Measurements from ENCODE around the gene PCDHB16. TPM values are rescaled to one million over a fixed set of nuclear protein-coding genes. Genes with fewer than 3 reads are reported as not detected.
A peak's percentile ranks its signal among the peaks of the same experiment; 100 is the strongest.
"Not testable (repeated sequence)": the region's sequence is repeated elsewhere in the genome, so short reads cannot be mapped to it uniquely, and the experiment has no call there.

The PCDHB16 gene
- total RNA-seq, 1 experiment from 2014 or later = not detected

- H3K4me1 ChIP-seq = no peaks in the 10 kb centered on the region
- Mint-ChIP-seq H3K27ac (ENCODE audit: unreplicated experiment) (no peak within 1 kb of the TSS), H3K4me3 (ENCODE audit: unreplicated experiment) (peak within 1 kb of the TSS; percentile 43), H3K27me3 (ENCODE audit: insufficient read depth, unreplicated experiment) (no peaks in the 10 kb centered on the region), H3K9me3 (ENCODE audit: unreplicated experiment) (peaks cover 32% of the 10 kb centered on the region), H3K36me3 (ENCODE audit: insufficient read depth, unreplicated experiment) (no peaks in the 10 kb centered on the region), H3K4me1 (ENCODE audit: low read depth, unreplicated experiment) (no peaks in the 10 kb centered on the region)
- H3K36me3 ChIP-seq (ENCODE audit: control insufficient read depth, insufficient read depth, low read length) = no peaks in the 10 kb centered on the region
- peak in 1 of 2 experiments; percentile 2 for TF ChIP-seq CTCF (IDR thresholded peaks at IDR 0.05; ENCODE audit: insufficient read depth in 1 of 2, low read depth in 1 of 2, low read length in 1 of 2, severe bottlenecking in 1 of 2, unreplicated experiment in 1 of 2)
- intact Hi-C loops (cut with micrococcal nuclease; ENCODE audit: unreplicated experiment) = no loop called here
- no peak for DNase-seq
- H3K9me3 ChIP-seq = peaks cover 22% of the 10 kb centered on the region
- H3K4me3 ChIP-seq (ENCODE audit: low read depth, low read length) = no peak within 1 kb of the TSS
- BruUV-seq (replicated peaks) = no TSS peak
- CTCF ChIA-PET = no interaction called here
- H3K27me3 ChIP-seq (replicated peaks; ENCODE audit: control insufficient read depth, insufficient read depth, low read length) = no peaks in the 10 kb centered on the region
- POLR2A ChIA-PET = no interaction called here
These were observed 17.4 kb downstream of the PCDHB16 start, which contains the start of gene PCDHB11 for GRCh38 chr5:141199359-141200235. PCDHB11 (plus strand) TSS chr5:141199627; CDS start chr5:141199775, 148 bp downstream.

GRCh38 chr5:141201126-141201525 lies 18.9 kb downstream of the PCDHB16 start:
- peaks cover 30% of the 10 kb centered on the region for H3K9me3 Mint-ChIP-seq (ENCODE audit: unreplicated experiment)
- POLR2A ChIA-PET; H3K4me1 Mint-ChIP-seq (ENCODE audit: low read depth, unreplicated experiment); BruUV-seq (replicated peaks); H3K27me3 ChIP-seq (replicated peaks; ENCODE audit: control insufficient read depth, insufficient read depth, low read length); H3K4me1 ChIP-seq; H3K27me3 Mint-ChIP-seq (ENCODE audit: insufficient read depth, unreplicated experiment); H3K4me3 Mint-ChIP-seq (ENCODE audit: unreplicated experiment); H3K36me3 ChIP-seq (ENCODE audit: control insufficient read depth, insufficient read depth, low read length); H3K27ac Mint-ChIP-seq (ENCODE audit: unreplicated experiment); H3K4me3 ChIP-seq (ENCODE audit: low read depth, low read length); CTCF ChIA-PET; H3K36me3 Mint-ChIP-seq (ENCODE audit: insufficient read depth, unreplicated experiment); intact Hi-C loops (cut with micrococcal nuclease; ENCODE audit: unreplicated experiment); DNase-seq: not testable (repeated sequence)
- H3K9me3 ChIP-seq = peaks cover 17% of the 10 kb centered on the region

GRCh38 chr5:141201646-141202045 lies 19.5 kb downstream of the PCDHB16 start:
- CTCF ChIA-PET; POLR2A ChIA-PET; H3K36me3 ChIP-seq (ENCODE audit: control insufficient read depth, insufficient read depth, low read length); H3K4me3 ChIP-seq (ENCODE audit: low read depth, low read length); H3K27me3 ChIP-seq (replicated peaks; ENCODE audit: control insufficient read depth, insufficient read depth, low read length); intact Hi-C loops (cut with micrococcal nuclease; ENCODE audit: unreplicated experiment); DNase-seq; H3K4me3 Mint-ChIP-seq (ENCODE audit: unreplicated experiment); H3K4me1 Mint-ChIP-seq (ENCODE audit: low read depth, unreplicated experiment); H3K27ac Mint-ChIP-seq (ENCODE audit: unreplicated experiment); BruUV-seq (replicated peaks); H3K27me3 Mint-ChIP-seq (ENCODE audit: insufficient read depth, unreplicated experiment); H3K36me3 Mint-ChIP-seq (ENCODE audit: insufficient read depth, unreplicated experiment); H3K4me1 ChIP-seq: not testable (repeated sequence)
- peaks cover 25% of the 10 kb centered on the region for H3K9me3 Mint-ChIP-seq (ENCODE audit: unreplicated experiment)
- peaks cover 12% of the 10 kb centered on the region for H3K9me3 ChIP-seq

- no peaks in the 10 kb centered on the region for H3K9me3 Mint-ChIP-seq (ENCODE audit: unreplicated experiment)
- Histone ChIP-seq H3K4me3 (ENCODE audit: low read depth, low read length) (no peak within 1 kb of the TSS), H3K27me3 (replicated peaks; ENCODE audit: control insufficient read depth, insufficient read depth, low read length) (no peaks in the 10 kb centered on the region), H3K36me3 (ENCODE audit: control insufficient read depth, insufficient read depth, low read length) (no peaks in the 10 kb centered on the region), H3K4me1 (no peaks in the 10 kb centered on the region), H3K9me3 (no peaks in the 10 kb centered on the region)
- TF ChIP-seq CTCF (IDR thresholded peaks at IDR 0.05; ENCODE audit: insufficient read depth in 1 of 2, low read depth in 1 of 2, low read length in 1 of 2, severe bottlenecking in 1 of 2, unreplicated experiment in 1 of 2) = no peak
- H3K36me3 Mint-ChIP-seq (ENCODE audit: insufficient read depth, unreplicated experiment) = no peaks in the 10 kb centered on the region
- ChIA-PET CTCF (no interaction called here), POLR2A (interaction anchor here (0.6 kb wide), 1 partner anchor 423 kb away, joined by 3 read pairs; no protein-coding TSS in a partner anchor)
- BruUV-seq (replicated peaks) = no TSS peak
- DNase-seq = no peak
- H3K4me1 Mint-ChIP-seq (ENCODE audit: low read depth, unreplicated experiment) = no peaks in the 10 kb centered on the region
- intact Hi-C loops (cut with micrococcal nuclease; ENCODE audit: unreplicated experiment) = no loop called here
- no peak within 1 kb of the TSS for H3K4me3 Mint-ChIP-seq (ENCODE audit: unreplicated experiment)
- no peak within 1 kb of the TSS for H3K27ac Mint-ChIP-seq (ENCODE audit: unreplicated experiment)
- no peaks in the 10 kb centered on the region for H3K27me3 Mint-ChIP-seq (ENCODE audit: insufficient read depth, unreplicated experiment)
These were observed 26.3 kb downstream of the PCDHB16 start, which contains the start of gene PCDHB12 for GRCh38 chr5:141208478-141208877. PCDHB12 (plus strand) TSS chr5:141208719; CDS start chr5:141208908, 189 bp downstream.

- intact Hi-C loops (cut with micrococcal nuclease; ENCODE audit: unreplicated experiment); POLR2A ChIA-PET; H3K4me3 ChIP-seq (ENCODE audit: low read depth, low read length); H3K36me3 ChIP-seq (ENCODE audit: control insufficient read depth, insufficient read depth, low read length); H3K27ac Mint-ChIP-seq (ENCODE audit: unreplicated experiment); H3K4me1 ChIP-seq; BruUV-seq (replicated peaks); H3K27me3 Mint-ChIP-seq (ENCODE audit: insufficient read depth, unreplicated experiment); H3K4me3 Mint-ChIP-seq (ENCODE audit: unreplicated experiment); DNase-seq; H3K9me3 Mint-ChIP-seq (ENCODE audit: unreplicated experiment); H3K36me3 Mint-ChIP-seq (ENCODE audit: insufficient read depth, unreplicated experiment); H3K4me1 Mint-ChIP-seq (ENCODE audit: low read depth, unreplicated experiment); H3K9me3 ChIP-seq; CTCF ChIA-PET; H3K27me3 ChIP-seq (replicated peaks; ENCODE audit: control insufficient read depth, insufficient read depth, low read length): not testable (repeated sequence)
These were observed 28.1 kb downstream of the PCDHB16 start for GRCh38 chr5:141210281-141210680.
